Liver (tissue), 3 donors: ENCODE data around the gene CREBZF.

Source experiments
- EGR1 ChIP-seq, 2 donors: IDR thresholded peaks; 2 replicates each; pipeline ENCODE4 v1.6.1; 2016 to 2018; ENCODE audit warnings: antibody characterized with exemption in 2 of 2, low read depth in 2 of 2
- HNF4G ChIP-seq: IDR thresholded peaks from 2 replicates; pipeline ENCODE4 v1.6.1; 2016; ENCODE audit warnings: antibody characterized with exemption
- JUND ChIP-seq, 2 donors: IDR thresholded peaks; 2 replicates each; pipeline ENCODE4 v1.6.1; 2016; ENCODE audit warnings: antibody characterized with exemption in 2 of 2
- NR2F2 ChIP-seq: IDR thresholded peaks from 2 replicates; pipeline ENCODE4 v1.6.1; 2016; ENCODE audit warnings: antibody characterized with exemption
- RAD21 ChIP-seq, 2 donors: IDR thresholded peaks; 2 replicates each; pipeline ENCODE4 v1.6.1; 2016; ENCODE audit warnings: antibody characterized with exemption in 2 of 2, mild to moderate bottlenecking in 2 of 2
- RXRA ChIP-seq, 2 donors: IDR thresholded peaks; 2 replicates each; pipeline ENCODE4 v1.6.1; 2017 to 2018; ENCODE audit warnings: antibody characterized with exemption in 2 of 2, mild to moderate bottlenecking in 1 of 2
- SP1 ChIP-seq: IDR thresholded peaks from 2 replicates; pipeline ENCODE4 v1.6.1; 2018; ENCODE audit warnings: antibody characterized with exemption, mild to moderate bottlenecking
- TAF1 ChIP-seq: conservative IDR thresholded peaks from 2 replicates; pipeline ENCODE4 v1.6.1; 2016; ENCODE audit warnings: antibody characterized with exemption, mild to moderate bottlenecking
- YY1 ChIP-seq: IDR thresholded peaks from 2 replicates; pipeline ENCODE4 v1.6.1; 2016; ENCODE audit warnings: antibody characterized with exemption, mild to moderate bottlenecking
- TF ChIP-seq, protein P1 (sequence below): fragments of 150-350 bp; IDR thresholded peaks from 2 replicates; pipeline ENCODE4 v1.5.1; 2017; ENCODE audit warnings: improper control_type of control experiment, low read depth, low read length; ENCODE audit not compliant: missing input control
- TF ChIP-seq, protein P2 (sequence below): IDR thresholded peaks from 2 replicates; pipeline ENCODE4 v1.6.1; 2016; ENCODE audit warnings: antibody characterized with exemption
- TF ChIP-seq, protein P3 (sequence below): IDR thresholded peaks from 2 replicates; pipeline ENCODE4 v1.6.1; 2016; ENCODE audit warnings: antibody characterized with exemption, mild to moderate bottlenecking
- TF ChIP-seq, protein P4 (sequence below): IDR thresholded peaks from 2 replicates; pipeline ENCODE4 v1.6.1; 2016; ENCODE audit warnings: antibody characterized with exemption
- donor health status: healthy.
- donor health status: healthy.

DNA sequence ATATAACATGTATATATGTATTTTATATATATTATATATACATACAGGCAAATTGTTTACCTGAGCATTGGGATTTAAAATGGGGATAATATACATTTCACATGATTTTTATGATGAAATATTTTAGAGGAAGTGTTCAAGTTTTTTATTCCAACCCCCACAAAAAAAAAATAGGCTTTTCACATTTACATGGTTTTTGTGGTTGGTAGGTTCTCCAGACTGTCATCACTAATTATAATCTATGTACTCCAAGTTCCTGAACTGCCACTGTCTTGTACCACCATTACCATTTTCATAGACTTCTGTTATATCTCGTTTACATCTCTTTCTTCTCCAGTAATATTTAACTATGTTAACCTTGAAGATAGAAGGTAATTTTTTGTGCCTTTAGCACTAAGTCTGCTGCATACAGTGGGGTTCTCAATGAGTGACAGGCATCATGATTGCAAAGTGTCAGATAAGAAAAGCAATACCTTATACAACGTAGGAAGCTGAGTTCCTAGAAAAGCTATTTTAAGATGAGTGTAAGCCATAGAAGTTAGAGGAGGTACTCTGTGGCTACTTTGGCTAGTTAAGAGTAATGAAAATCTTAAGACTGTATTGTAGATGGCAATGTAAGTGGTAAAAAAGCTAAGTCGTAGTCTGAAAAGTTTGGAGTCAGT is 12.0 kb downstream of the CREBZF start:
- TF ChIP-seq, protein P1, sequence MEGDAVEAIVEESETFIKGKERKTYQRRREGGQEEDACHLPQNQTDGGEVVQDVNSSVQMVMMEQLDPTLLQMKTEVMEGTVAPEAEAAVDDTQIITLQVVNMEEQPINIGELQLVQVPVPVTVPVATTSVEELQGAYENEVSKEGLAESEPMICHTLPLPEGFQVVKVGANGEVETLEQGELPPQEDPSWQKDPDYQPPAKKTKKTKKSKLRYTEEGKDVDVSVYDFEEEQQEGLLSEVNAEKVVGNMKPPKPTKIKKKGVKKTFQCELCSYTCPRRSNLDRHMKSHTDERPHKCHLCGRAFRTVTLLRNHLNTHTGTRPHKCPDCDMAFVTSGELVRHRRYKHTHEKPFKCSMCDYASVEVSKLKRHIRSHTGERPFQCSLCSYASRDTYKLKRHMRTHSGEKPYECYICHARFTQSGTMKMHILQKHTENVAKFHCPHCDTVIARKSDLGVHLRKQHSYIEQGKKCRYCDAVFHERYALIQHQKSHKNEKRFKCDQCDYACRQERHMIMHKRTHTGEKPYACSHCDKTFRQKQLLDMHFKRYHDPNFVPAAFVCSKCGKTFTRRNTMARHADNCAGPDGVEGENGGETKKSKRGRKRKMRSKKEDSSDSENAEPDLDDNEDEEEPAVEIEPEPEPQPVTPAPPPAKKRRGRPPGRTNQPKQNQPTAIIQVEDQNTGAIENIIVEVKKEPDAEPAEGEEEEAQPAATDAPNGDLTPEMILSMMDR, result no peak
- TF ChIP-seq RXRA (IDR thresholded peaks at IDR 0.05), result no peak
- TF ChIP-seq, protein P2, sequence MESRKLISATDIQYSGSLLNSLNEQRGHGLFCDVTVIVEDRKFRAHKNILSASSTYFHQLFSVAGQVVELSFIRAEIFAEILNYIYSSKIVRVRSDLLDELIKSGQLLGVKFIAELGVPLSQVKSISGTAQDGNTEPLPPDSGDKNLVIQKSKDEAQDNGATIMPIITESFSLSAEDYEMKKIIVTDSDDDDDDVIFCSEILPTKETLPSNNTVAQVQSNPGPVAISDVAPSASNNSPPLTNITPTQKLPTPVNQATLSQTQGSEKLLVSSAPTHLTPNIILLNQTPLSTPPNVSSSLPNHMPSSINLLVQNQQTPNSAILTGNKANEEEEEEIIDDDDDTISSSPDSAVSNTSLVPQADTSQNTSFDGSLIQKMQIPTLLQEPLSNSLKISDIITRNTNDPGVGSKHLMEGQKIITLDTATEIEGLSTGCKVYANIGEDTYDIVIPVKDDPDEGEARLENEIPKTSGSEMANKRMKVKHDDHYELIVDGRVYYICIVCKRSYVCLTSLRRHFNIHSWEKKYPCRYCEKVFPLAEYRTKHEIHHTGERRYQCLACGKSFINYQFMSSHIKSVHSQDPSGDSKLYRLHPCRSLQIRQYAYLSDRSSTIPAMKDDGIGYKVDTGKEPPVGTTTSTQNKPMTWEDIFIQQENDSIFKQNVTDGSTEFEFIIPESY, result no peak
- TF ChIP-seq TAF1, result no peak
- TF ChIP-seq JUND (IDR thresholded peaks at IDR 0.05), result no peak
- no peak for TF ChIP-seq RAD21 (IDR thresholded peaks at IDR 0.05)
- TF ChIP-seq, protein P3, sequence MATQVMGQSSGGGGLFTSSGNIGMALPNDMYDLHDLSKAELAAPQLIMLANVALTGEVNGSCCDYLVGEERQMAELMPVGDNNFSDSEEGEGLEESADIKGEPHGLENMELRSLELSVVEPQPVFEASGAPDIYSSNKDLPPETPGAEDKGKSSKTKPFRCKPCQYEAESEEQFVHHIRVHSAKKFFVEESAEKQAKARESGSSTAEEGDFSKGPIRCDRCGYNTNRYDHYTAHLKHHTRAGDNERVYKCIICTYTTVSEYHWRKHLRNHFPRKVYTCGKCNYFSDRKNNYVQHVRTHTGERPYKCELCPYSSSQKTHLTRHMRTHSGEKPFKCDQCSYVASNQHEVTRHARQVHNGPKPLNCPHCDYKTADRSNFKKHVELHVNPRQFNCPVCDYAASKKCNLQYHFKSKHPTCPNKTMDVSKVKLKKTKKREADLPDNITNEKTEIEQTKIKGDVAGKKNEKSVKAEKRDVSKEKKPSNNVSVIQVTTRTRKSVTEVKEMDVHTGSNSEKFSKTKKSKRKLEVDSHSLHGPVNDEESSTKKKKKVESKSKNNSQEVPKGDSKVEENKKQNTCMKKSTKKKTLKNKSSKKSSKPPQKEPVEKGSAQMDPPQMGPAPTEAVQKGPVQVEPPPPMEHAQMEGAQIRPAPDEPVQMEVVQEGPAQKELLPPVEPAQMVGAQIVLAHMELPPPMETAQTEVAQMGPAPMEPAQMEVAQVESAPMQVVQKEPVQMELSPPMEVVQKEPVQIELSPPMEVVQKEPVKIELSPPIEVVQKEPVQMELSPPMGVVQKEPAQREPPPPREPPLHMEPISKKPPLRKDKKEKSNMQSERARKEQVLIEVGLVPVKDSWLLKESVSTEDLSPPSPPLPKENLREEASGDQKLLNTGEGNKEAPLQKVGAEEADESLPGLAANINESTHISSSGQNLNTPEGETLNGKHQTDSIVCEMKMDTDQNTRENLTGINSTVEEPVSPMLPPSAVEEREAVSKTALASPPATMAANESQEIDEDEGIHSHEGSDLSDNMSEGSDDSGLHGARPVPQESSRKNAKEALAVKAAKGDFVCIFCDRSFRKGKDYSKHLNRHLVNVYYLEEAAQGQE, result no peak
- no peak for TF ChIP-seq SP1
- TF ChIP-seq, protein P4, sequence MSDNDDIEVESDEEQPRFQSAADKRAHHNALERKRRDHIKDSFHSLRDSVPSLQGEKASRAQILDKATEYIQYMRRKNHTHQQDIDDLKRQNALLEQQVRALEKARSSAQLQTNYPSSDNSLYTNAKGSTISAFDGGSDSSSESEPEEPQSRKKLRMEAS, result no peak
- no peak for TF ChIP-seq YY1
- no peak for TF ChIP-seq EGR1 (IDR thresholded peaks at IDR 0.05; ENCODE audit: low read depth in 2 of 2)
- TF ChIP-seq NR2F2, result no peak
- TF ChIP-seq HNF4G, result no peak
